HL-60 (cell line): Measurements from ENCODE around the gene GRID2.

Experiments
- DNase-seq, 2 experiments: peaks; one replicate each; pipeline ENCODE4 v3.0.0-alpha.2; 2010 to 2020; ENCODE audit warnings: low read depth in 1 of 2, low spot score in 1 of 2
- H3K27ac ChIP-seq: fragments of 250-450 bp; sonication (Bioruptor Pico); replicated peaks from 2 replicates; pipeline ENCODE4 v1.5.1; 2020; ENCODE audit warnings: mild to moderate bottlenecking, moderate library complexity
- H3K27me3 ChIP-seq: fragments of 250-450 bp; sonication (Bioruptor Pico); 2 replicates; pipeline ENCODE4 v1.5.1; 2021; ENCODE audit warnings: mild to moderate bottlenecking, moderate library complexity; ENCODE audit not compliant: insufficient read depth, poor library complexity, severe bottlenecking
- H3K4me3 ChIP-seq: replicated peaks from 2 replicates; pipeline ENCODE4 v1.5.1; 2011; ENCODE audit warnings: mild to moderate bottlenecking, control low read depth, low read length; ENCODE audit not compliant: insufficient read depth
- CTCF ChIP-seq: IDR thresholded peaks from one replicate; pipeline ENCODE4 v1.5.1; 2011; ENCODE audit warnings: low read length, control low read depth, inconsistent platforms; ENCODE audit not compliant: insufficient read depth
- GABPA ChIP-seq: IDR thresholded peaks from 2 replicates; pipeline ENCODE4 v1.6.1; 2012; ENCODE audit warnings: low read depth
- POLR2AphosphoS5 ChIP-seq: IDR thresholded peaks from 2 replicates; pipeline ENCODE4 v1.6.1; 2012; ENCODE audit warnings: low read depth
- REST ChIP-seq: IDR thresholded peaks from 2 replicates; pipeline ENCODE4 v1.6.1; 2012; ENCODE audit warnings: low read depth; ENCODE audit not compliant: insufficient replicate concordance
- SPI1 ChIP-seq: IDR thresholded peaks from 2 replicates; pipeline ENCODE4 v1.6.1; 2012; ENCODE audit warnings: low read depth, mild to moderate bottlenecking, borderline replicate concordance

Gene GRID2

GRCh38 chr4:93764639-93765246 lies 1461.0 kb downstream of the GRID2 start:
- no peaks in the 10 kb centered on the region for H3K27me3 ChIP-seq
- TF ChIP-seq CTCF, result peak; percentile 32
- TF ChIP-seq REST, result no peak
- no peak overlapping the region for H3K27ac ChIP-seq
- DNase-seq, result peak in 1 of 2 experiments; percentile 38
- H3K4me3 ChIP-seq, result no peak overlapping the region

- Histone ChIP-seq H3K27me3 (peaks cover 3% of the 10 kb centered on the region), H3K27ac (no peak overlapping the region), H3K4me3 (no peak overlapping the region)
- TF ChIP-seq CTCF, result no peak
- no peak for TF ChIP-seq GABPA
- no peak for TF ChIP-seq POLR2AphosphoS5
- TF ChIP-seq SPI1, result no peak
- no peak for DNase-seq
These were observed 1464.2 kb downstream of the GRID2 start for GRCh38 chr4:93767917-93768316.

GRCh38 chr4:93770201-93770600 lies 1466.4 kb downstream of the GRID2 start:
- no peak for TF ChIP-seq POLR2AphosphoS5
- no peak for TF ChIP-seq REST
- TF ChIP-seq SPI1, result no peak
- TF ChIP-seq GABPA, result no peak
- no peak for TF ChIP-seq CTCF
- no peak for DNase-seq
- peaks cover 3% of the 10 kb centered on the region for H3K27me3 ChIP-seq
- no peak overlapping the region for H3K4me3 ChIP-seq
- H3K27ac ChIP-seq, result no peak overlapping the region

- TF ChIP-seq GABPA, result no peak
- TF ChIP-seq POLR2AphosphoS5, result no peak
- TF ChIP-seq REST, result no peak
- no peak for TF ChIP-seq SPI1
- TF ChIP-seq CTCF, result no peak
- H3K4me3 ChIP-seq, result no peak overlapping the region
- no peak overlapping the region for H3K27ac ChIP-seq
- DNase-seq, result no peak
- H3K27me3 ChIP-seq, result peaks cover 3% of the 10 kb centered on the region
These were observed 1468.1 kb downstream of the GRID2 start for GRCh38 chr4:93771640-93772411.
